ENCODE results near the gene PPIL4. TPM values are rescaled to one million over a fixed set of nuclear protein-coding genes. Genes with fewer than 3 reads are reported as not detected.

PPIL4 gene
- total RNA-seq, 4 donors from 2014 or later: 10.2 to 57.2 (median 43.2) TPM

DNA sequence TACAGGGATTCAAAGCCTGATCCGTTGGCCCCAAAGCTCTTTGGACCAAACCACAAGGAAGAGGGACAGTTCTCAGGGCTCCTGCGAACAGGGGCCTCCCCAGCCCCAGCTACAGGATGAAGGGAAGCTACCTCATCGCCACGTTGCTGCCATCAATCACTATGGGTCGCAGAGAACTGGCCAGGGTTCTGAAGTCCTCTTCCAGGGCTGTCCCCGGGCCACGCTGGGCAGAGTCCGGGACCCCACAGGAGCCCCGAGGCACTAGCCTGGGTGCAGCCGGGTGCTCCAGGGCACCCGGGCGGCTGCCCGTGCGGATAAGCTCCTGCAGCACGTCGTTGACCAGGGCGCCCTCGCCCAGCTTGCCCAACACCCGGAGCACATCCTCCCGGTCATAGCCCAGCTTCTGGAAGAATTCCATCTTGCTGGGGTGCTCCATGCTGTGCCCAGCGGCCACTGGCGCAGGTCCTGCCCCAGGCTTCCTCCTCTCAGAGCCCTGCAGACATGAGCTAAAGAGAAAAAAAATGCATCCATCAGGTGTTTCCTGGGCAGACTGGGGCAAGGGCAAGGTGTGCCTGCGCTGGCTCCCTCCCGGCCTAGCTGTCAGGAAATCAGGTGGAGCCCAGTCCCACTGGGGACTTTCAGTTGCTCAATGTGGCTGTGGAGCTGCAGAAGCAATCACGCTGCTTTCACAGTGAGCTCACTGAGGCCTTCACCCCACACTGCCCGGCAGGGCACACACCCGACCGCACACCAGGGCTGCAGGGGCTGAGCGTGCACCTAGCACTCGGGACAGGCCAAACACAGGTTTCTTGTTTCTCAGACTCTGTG lies 71.5 kb downstream of the PPIL4 start:
- intact Hi-C loops (cut with DNase I; ENCODE audit: low total_unique reads): no loop called here
- TF ChIP-seq POLR2A (IDR thresholded peaks at IDR 0.05): no peak
- TF ChIP-seq, protein P1, sequence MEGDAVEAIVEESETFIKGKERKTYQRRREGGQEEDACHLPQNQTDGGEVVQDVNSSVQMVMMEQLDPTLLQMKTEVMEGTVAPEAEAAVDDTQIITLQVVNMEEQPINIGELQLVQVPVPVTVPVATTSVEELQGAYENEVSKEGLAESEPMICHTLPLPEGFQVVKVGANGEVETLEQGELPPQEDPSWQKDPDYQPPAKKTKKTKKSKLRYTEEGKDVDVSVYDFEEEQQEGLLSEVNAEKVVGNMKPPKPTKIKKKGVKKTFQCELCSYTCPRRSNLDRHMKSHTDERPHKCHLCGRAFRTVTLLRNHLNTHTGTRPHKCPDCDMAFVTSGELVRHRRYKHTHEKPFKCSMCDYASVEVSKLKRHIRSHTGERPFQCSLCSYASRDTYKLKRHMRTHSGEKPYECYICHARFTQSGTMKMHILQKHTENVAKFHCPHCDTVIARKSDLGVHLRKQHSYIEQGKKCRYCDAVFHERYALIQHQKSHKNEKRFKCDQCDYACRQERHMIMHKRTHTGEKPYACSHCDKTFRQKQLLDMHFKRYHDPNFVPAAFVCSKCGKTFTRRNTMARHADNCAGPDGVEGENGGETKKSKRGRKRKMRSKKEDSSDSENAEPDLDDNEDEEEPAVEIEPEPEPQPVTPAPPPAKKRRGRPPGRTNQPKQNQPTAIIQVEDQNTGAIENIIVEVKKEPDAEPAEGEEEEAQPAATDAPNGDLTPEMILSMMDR (IDR thresholded peaks at IDR 0.05): no peak
- Histone ChIP-seq H3K27ac (no peak overlapping the region), H3K9me3 (no peaks in the 10 kb centered on the region), H3K27me3 (no peaks in the 10 kb centered on the region), H3K36me3 (no peaks in the 10 kb centered on the region), H3K4me3 (no peak overlapping the region), H3K4me1 (no peaks in the 10 kb centered on the region)
- DNase-seq: no peak

DNA sequence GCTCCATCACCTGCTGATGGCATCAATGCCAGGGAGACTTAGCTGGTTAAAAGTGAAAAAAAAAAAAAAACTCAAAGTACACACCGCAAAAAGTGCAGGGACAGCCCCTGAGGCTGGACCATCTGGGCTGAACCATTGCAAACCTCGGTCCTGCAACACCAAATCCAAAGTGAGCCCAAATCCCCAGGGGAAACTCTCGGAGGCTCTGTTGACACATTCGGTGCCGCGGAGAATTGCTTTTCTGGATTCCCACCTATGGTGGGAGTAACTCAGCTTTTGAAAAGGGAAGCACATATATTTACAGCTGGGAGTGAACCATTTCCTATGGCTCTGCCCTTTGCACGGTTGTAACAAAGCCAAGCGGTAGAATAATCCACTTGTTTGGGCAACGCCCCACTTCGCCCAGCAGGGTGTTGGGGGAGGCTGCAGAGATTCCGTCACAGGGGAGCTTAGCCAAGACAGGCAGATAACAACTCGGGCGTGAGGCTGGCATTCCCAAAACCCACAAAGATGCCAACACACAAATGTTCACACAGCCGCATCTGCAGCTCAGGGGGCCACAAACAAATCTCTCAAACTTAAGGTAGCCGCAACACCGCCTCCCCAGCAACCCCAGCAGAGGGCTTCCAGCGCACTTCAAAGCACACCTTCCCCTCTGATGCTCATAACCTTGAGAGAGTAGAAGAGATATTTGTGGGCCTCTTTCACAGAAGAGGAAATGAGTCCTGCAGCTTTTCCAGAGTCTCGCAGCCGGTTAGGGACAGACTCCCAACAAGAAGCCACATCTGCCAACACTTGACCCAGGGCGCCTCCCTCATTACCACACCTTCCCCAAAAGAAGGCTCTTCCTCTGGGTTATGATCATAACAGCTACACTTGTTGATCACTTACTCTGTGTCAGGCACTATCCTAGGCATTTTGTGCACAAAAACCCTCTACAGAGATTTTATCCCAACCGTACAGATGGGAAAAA lies 72.5 kb downstream of the PPIL4 start:
- TF ChIP-seq, protein P1 (IDR thresholded peaks at IDR 0.05): no peak
- no peaks in the 10 kb centered on the region for H3K9me3 ChIP-seq
- intact Hi-C loops (cut with DNase I; ENCODE audit: low total_unique reads): no loop called here
- no peak overlapping the region for H3K27ac ChIP-seq
- no peaks in the 10 kb centered on the region for H3K27me3 ChIP-seq
- H3K4me3 ChIP-seq: no peak overlapping the region
- H3K4me1 ChIP-seq: no peaks in the 10 kb centered on the region
- DNase-seq: no peak
- H3K36me3 ChIP-seq: no peaks in the 10 kb centered on the region

DNA sequence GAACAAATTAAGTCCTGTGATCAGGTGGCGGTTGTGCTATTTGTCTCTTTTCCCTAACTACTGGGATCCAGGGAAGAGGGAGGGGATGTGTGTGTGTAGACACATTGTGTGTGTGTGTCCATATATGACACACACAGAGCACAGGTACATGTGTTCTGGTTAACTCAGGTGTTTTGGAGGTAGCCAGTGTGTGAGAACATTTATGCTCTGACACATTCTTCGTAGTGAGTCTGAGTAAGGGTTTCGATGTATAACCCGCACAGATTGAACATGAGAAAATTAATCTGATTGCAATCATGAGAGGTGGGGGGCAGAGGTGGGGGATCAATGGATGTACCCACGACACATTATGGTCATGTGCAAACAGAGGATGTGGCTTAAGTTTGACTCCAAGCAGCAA lies 73.6 kb downstream of the PPIL4 start:
- TF ChIP-seq POLR2A (IDR thresholded peaks at IDR 0.05): no peak
- TF ChIP-seq, protein P1 (IDR thresholded peaks at IDR 0.05): no peak
- no peaks in the 10 kb centered on the region for H3K4me1 ChIP-seq

DNA sequence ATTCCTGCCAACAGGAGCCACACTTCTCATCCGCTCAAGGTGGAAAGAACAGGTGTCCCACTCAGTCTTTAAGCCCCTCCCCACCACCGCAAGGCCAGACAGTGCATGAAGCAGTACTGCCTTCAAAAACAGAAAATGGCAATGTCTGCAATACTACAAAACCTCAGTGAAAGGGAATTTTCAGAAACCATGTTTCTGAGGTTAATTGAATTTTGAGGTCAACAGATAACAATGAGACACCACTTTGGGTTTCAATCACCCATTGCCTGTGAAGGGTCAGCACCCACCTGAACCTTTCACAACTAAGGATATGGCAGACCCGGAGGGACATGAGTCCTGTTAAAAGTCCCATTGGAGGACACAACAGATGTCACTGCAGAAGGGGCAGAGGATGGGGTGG lies 74.0 kb downstream of the PPIL4 start:
- Histone ChIP-seq H3K4me1 (no peaks in the 10 kb centered on the region), H3K27ac (no peak overlapping the region), H3K27me3 (no peaks in the 10 kb centered on the region), H3K36me3 (no peaks in the 10 kb centered on the region), H3K9me3 (no peaks in the 10 kb centered on the region), H3K4me3 (no peak overlapping the region)
- TF ChIP-seq, protein P1 (IDR thresholded peaks at IDR 0.05): no peak
- no peak for TF ChIP-seq POLR2A (IDR thresholded peaks at IDR 0.05)
- intact Hi-C loops (cut with DNase I; ENCODE audit: low total_unique reads): no loop called here
- no peak for DNase-seq

More for the DNA sequence above, 73.6 kb downstream of the PPIL4 start:
- Histone ChIP-seq H3K9me3 (no peaks in the 10 kb centered on the region), H3K27me3 (no peaks in the 10 kb centered on the region), H3K36me3 (no peaks in the 10 kb centered on the region), H3K4me3 (no peak overlapping the region), H3K27ac (no peak overlapping the region)
- DNase-seq: no peak
- intact Hi-C loops (cut with DNase I; ENCODE audit: low total_unique reads): no loop called here

DNA sequence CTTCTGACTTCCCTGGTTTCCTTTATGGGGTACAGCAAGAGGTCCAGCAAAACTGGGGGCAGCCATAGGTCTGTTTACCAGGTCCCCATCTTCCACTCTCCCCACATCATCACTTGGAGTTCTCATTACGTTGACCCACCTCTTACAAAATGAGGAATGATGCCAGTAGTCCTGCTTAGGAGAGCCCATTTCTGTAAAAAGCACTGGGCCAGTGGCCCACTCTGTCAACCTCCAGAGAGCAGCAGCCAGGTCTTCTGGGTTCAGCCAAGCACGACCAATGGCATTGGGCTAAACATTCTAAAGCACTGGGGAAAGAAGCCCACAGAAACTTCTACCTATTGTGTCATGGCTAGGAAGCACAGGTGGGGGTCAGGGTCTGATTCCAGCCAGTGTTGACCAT lies 74.9 kb downstream of the PPIL4 start:
- TF ChIP-seq, protein P1 (IDR thresholded peaks at IDR 0.05): no peak
- no peak for TF ChIP-seq POLR2A (IDR thresholded peaks at IDR 0.05)

More for the DNA sequence above, 74.9 kb downstream of the PPIL4 start:
- H3K27ac ChIP-seq: no peak overlapping the region
- no peaks in the 10 kb centered on the region for H3K4me1 ChIP-seq
- H3K36me3 ChIP-seq: no peaks in the 10 kb centered on the region
- H3K27me3 ChIP-seq: no peaks in the 10 kb centered on the region
- intact Hi-C loops (cut with DNase I; ENCODE audit: low total_unique reads): no loop called here
- H3K9me3 ChIP-seq: no peaks in the 10 kb centered on the region
- no peak overlapping the region for H3K4me3 ChIP-seq
- DNase-seq: no peak

Data from uterus (tissue), 4 donors.